ENCODE results near the gene STXBP6. TPM values are rescaled to one million over a fixed set of nuclear protein-coding genes. Genes with fewer than 3 reads are reported as not detected.

Gene STXBP6
- total RNA-seq, 8 experiments from 2014 or later: 1.0 to 13.2 (median 4.4) TPM

DNA sequence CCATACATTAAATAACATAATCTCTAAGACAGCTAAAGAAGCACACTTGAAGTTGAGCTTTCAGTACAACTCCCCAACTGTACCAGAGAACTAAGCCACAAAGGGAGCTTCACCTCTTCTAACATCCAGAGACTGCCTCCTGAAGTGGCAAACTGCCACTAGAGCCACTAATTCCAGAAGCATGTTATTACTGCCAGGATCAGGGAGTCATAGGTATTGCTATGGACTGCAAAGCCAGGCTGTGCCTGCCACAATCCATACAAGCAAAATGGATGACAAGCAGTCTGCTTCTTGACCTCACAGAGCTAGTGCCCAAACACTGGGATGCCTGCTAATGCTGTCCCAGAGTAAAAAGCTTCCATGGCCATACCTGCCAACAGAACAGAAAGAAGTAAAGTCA lies 160.1 kb downstream of the STXBP6 start:
- in situ Hi-C loops (cut with MboI; ENCODE audit: low pct_unique_long_range_greater_than_20kb in 2 of 9, low sequenced_read_pairs in 9 of 9, unreplicated experiment in 9 of 9): no loop called here
- ATAC-seq (replicated peaks in 6 of 8): no peak
- no peak overlapping the region for H3K27ac ChIP-seq
- H3K4me1 ChIP-seq (replicated peaks in 1 of 2): no peaks in the 10 kb centered on the region
- no peak overlapping the region for H3K4me3 ChIP-seq

GRCh38 chr14:24888532-24888931 lies 161.4 kb downstream of the STXBP6 start:
- Histone ChIP-seq H3K27ac (no peak overlapping the region), H3K4me1 (replicated peaks in 1 of 2) (no peaks in the 10 kb centered on the region), H3K4me3 (no peak overlapping the region)
- in situ Hi-C loops (cut with MboI; ENCODE audit: low pct_unique_long_range_greater_than_20kb in 2 of 9, low sequenced_read_pairs in 9 of 9, unreplicated experiment in 9 of 9): no loop called here
- 75 to 100% (median 98%) methylated on average over 1 to 6 of the region's 6 CpGs; no CpG with 5 or more reads in 3 of the 10 experiments for WGBS, 10 experiments
- ATAC-seq (replicated peaks in 6 of 8): peak in 1 of 8 experiments; percentile 36

DNA sequence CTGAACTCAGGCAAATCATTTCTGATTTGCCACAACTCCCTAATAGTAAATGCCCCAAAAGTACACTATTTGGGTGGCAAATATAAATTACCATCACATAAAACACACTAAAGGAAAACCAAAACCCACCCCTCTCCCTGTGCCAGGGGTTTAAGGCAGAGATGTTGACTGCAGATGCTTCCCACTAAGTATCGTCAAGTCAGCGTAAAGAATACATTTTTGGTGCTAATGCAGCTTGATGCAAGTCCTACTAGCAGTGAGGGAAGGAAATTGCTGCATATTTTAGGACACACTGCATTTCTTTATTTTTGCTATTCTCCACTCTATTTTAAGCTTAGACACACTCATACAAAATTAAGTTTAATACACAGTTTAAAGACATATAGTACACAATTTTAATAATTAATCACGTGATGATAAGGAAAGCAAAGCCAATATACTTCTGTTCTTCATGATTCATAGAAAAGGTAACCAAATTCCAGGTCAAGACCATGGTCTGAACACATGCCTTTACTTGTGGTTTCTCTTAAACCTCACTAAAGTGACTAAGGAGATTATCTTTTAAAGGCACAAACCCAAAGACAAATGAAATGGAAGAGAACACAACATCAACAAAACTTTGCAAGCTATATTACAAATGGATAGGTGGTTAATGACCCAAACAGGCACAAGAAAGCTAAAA lies 162.2 kb downstream of the STXBP6 start:
- Histone ChIP-seq H3K27ac (no peak overlapping the region), H3K4me1 (replicated peaks in 1 of 2) (no peaks in the 10 kb centered on the region), H3K4me3 (no peak overlapping the region)
- ATAC-seq (replicated peaks in 6 of 8): no peak
- in situ Hi-C loops (cut with MboI; ENCODE audit: low pct_unique_long_range_greater_than_20kb in 2 of 9, low sequenced_read_pairs in 9 of 9, unreplicated experiment in 9 of 9): no loop called here
- 13 to 100% (median 96%) methylated on average over 1 to 3 of the region's 3 CpGs; no CpG with 5 or more reads in 3 of the 10 experiments for WGBS, 10 experiments

DNA sequence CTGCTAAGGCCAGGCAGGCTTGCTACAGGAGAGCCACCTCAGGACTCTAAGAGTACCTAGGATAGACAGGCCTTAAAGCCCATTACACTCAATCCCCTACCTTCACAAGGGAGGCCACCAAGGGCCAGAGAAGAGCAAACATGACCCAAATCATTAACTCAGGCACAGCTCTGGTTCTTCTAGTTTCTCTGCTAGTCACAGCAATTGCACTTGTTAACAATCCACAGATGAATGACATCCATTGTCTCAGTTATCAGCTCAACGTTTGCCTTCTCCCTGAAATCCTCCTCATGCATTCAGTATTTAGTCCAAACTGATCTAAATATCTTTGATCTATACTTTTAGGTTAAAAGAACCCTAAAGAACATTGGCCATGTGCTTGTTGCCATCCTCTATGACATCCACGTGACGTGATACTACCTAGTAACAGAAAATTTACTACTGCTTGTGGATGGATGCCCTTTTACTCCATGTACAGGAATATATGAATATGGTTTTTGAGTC lies 164.5 kb downstream of the STXBP6 start:
- Histone ChIP-seq H3K27ac (no peak overlapping the region), H3K4me1 (replicated peaks in 1 of 2) (no peaks in the 10 kb centered on the region), H3K4me3 (no peak overlapping the region)
- peak in 1 of 8 experiments; percentile 3 for ATAC-seq (replicated peaks in 6 of 8)
- in situ Hi-C loops (cut with MboI; ENCODE audit: low pct_unique_long_range_greater_than_20kb in 2 of 9, low sequenced_read_pairs in 9 of 9, unreplicated experiment in 9 of 9): no loop called here
- 0 to 100% (median 67%) methylated on average over 1 to 3 of the region's 3 CpGs; no CpG with 5 or more reads in 1 of the 10 experiments for WGBS, 10 experiments

DNA sequence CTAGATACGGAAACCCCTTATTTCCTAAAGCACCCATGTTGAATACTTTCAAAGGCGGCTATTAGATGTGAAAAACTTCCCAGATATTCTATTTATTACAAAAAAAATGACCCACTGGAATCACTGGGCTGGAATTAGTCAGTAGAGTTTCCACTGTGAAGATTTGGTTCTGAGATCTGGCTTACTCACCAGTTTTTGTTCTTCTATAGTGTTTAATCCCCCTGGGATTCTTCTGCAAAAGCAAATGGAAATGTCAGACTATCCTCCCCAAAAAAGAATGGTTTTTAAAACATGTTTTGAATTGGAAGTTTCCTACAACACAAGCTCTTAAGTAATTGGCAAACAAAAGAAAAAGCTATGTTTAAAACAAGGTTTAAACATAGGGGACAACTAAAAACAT lies 166.4 kb downstream of the STXBP6 start:
- 26 to 100% (median 87%) methylated on average over 1 to 2 of the region's 2 CpGs; no CpG with 5 or more reads in 2 of the 10 experiments for WGBS, 10 experiments
- H3K27ac ChIP-seq: no peak overlapping the region
- ATAC-seq (replicated peaks in 6 of 8): no peak
- no peaks in the 10 kb centered on the region for H3K4me1 ChIP-seq (replicated peaks in 1 of 2)
- in situ Hi-C loops (cut with MboI; ENCODE audit: low pct_unique_long_range_greater_than_20kb in 2 of 9, low sequenced_read_pairs in 9 of 9, unreplicated experiment in 9 of 9): no loop called here
- H3K4me3 ChIP-seq: no peak overlapping the region

DNA sequence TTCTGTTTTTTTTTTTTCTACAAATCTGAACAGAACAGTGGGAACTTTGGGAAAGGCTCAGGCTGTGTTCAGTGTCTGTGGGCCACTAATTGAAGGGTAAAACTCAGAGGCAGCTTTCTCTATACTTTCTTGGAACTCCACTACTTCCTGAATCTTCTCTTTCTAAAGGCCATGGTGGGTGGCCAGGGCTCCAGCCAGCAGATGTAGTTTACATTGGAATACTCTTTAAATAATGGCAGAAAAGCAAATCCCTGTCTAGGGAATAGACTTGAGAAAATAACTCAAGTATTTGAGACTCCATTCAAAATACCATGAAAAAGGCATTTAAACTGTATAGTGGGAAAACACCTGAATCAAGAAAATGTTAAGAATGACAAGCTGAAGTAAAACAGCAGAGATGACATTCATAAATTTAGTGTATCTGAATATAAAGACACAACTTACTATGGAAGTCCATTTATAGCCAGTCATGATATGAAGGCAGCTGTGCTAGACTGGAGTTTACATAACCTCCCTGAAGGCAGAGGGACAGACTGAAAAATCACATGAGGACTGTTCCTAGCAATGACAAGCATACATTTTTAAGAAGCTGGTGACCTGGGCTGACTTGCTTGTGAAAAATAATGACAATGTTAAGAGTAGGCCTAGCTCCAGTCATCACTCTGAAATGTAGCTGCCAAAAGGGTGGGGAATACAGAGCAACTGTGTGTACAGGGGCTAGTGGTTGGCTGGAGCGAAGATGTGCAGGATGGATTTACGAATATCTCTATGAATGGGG lies 168.6 kb downstream of the STXBP6 start:
- in situ Hi-C loops (cut with MboI; ENCODE audit: low pct_unique_long_range_greater_than_20kb in 2 of 9, low sequenced_read_pairs in 9 of 9, unreplicated experiment in 9 of 9): no loop called here
- no peak overlapping the region for H3K27ac ChIP-seq
- 80 to 100% (median 100%) methylated on average over 1 to 2 of the region's 2 CpGs; no CpG with 5 or more reads in 6 of the 10 experiments for WGBS, 10 experiments
- no peak overlapping the region for H3K4me3 ChIP-seq
- no peaks in the 10 kb centered on the region for H3K4me1 ChIP-seq (replicated peaks in 1 of 2)
- peak in 2 of 8 experiments; percentile 26 to 60 for ATAC-seq (replicated peaks in 6 of 8)

DNA sequence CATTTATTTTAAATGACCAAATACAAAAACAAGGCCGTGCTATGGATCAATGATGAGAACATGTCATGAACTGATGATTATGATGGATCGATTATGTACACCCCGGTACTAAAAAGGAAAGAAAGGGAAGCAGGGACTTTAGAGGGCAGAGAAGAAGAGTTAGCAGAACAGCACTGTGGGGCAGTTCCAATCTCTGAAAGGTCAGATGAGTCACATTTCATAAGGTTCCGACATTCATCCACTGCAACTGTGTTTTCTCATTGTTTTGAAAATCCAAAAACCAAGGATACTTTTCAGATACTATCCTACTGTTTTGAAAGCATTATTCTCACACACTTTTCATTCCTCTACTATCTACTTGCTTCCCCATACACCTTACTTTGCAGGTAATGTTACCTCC lies 169.3 kb downstream of the STXBP6 start:
- no peak overlapping the region for H3K27ac ChIP-seq
- in situ Hi-C loops (cut with MboI; ENCODE audit: low pct_unique_long_range_greater_than_20kb in 2 of 9, low sequenced_read_pairs in 9 of 9, unreplicated experiment in 9 of 9): no loop called here
- ATAC-seq (replicated peaks in 6 of 8): no peak
- 57 to 100% (median 93%) methylated on average over 1 to 4 of the region's 4 CpGs for WGBS, 10 experiments
- H3K4me1 ChIP-seq (replicated peaks in 1 of 2): no peaks in the 10 kb centered on the region
- H3K4me3 ChIP-seq: no peak overlapping the region

DNA sequence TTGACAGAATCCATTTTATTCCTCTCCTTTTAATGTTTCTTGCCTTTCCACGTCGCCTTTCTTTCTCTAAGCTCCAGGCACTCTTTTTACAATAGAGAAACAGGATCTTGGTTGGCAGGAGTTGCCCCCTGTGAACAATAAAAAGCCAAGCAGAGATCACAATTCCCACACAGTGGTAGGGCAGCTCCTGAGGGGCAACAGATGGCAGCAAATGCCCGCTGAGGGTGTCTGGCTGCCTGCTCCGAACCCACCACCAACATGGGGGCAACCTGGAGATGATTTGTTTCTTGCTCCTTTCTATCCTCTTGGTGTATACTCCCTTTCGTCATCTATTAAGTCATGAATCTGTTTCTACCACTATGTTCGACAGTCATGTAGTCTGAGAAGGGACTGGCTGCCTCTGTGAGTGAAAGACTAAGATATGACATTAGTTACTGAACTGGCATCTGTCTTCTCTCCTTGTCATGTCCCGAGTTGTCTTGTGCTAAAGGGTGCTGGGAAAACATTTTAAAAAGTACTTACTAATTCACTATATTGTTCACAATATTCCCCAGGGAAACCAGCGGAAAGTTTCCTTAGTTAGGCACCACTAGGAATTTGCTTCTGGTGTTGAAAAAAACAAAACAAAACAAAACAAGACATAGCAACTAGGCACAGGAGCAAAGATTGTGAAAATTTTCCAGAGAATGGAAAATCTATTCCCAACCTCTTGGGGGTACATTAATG lies 170.1 kb downstream of the STXBP6 start:
- WGBS, 10 experiments: 19 to 100% (median 83%) methylated on average over 2 to 8 of the region's 8 CpGs
- H3K4me1 ChIP-seq (replicated peaks in 1 of 2): no peaks in the 10 kb centered on the region
- no peak overlapping the region for H3K4me3 ChIP-seq
- peak in 1 of 8 experiments; percentile 84 for ATAC-seq (replicated peaks in 6 of 8)
- H3K27ac ChIP-seq: no peak overlapping the region
- in situ Hi-C loops (cut with MboI; ENCODE audit: low pct_unique_long_range_greater_than_20kb in 2 of 9, low sequenced_read_pairs in 9 of 9, unreplicated experiment in 9 of 9): no loop called here

GRCh38 chr14:24876996-24877395 lies 173.0 kb downstream of the STXBP6 start:
- H3K4me3 ChIP-seq: no peak overlapping the region
- 0 to 100% (median 87%) methylated on average over 1 of the region's 1 CpG; no CpG with 5 or more reads in 2 of the 10 experiments for WGBS, 10 experiments
- no peaks in the 10 kb centered on the region for H3K4me1 ChIP-seq (replicated peaks in 1 of 2)
- ATAC-seq (replicated peaks in 6 of 8): peak in 1 of 8 experiments; percentile 4
- in situ Hi-C loops (cut with MboI; ENCODE audit: low pct_unique_long_range_greater_than_20kb in 2 of 9, low sequenced_read_pairs in 9 of 9, unreplicated experiment in 9 of 9): no loop called here
- H3K27ac ChIP-seq: no peak overlapping the region

GRCh38 chr14:24875991-24876878 lies 173.7 kb downstream of the STXBP6 start:
- 0 to 100% (median 57%) methylated on average over 1 to 4 of the region's 4 CpGs; no CpG with 5 or more reads in 2 of the 10 experiments for WGBS, 10 experiments
- peak in 3 of 8 experiments; percentile 51 to 68 (median 57) for ATAC-seq (replicated peaks in 6 of 8)
- H3K4me1 ChIP-seq (replicated peaks in 1 of 2): no peaks in the 10 kb centered on the region
- in situ Hi-C loops (cut with MboI; ENCODE audit: low pct_unique_long_range_greater_than_20kb in 2 of 9, low sequenced_read_pairs in 9 of 9, unreplicated experiment in 9 of 9): no loop called here
- H3K4me3 ChIP-seq: no peak overlapping the region
- no peak overlapping the region for H3K27ac ChIP-seq

- WGBS, 10 experiments: 0 to 95% (median 36%) methylated on average over 2 to 4 of the region's 4 CpGs; no CpG with 5 or more reads in 2 of the 10 experiments
- peak in 3 of 8 experiments; percentile 46 to 68 (median 52) for ATAC-seq (replicated peaks in 6 of 8)
- H3K27ac ChIP-seq: no peak overlapping the region
Measured at GRCh38 chr14:24875203-24875838, 174.6 kb downstream of the STXBP6 start.

More at GRCh38 chr14:24875203-24875838, 174.6 kb downstream of the STXBP6 start:
- Histone ChIP-seq H3K4me3 (no peak overlapping the region), H3K4me1 (replicated peaks in 1 of 2) (no peaks in the 10 kb centered on the region)
- in situ Hi-C loops (cut with MboI; ENCODE audit: low pct_unique_long_range_greater_than_20kb in 2 of 9, low sequenced_read_pairs in 9 of 9, unreplicated experiment in 9 of 9): no loop called here

All from motor neuron (in vitro differentiated cells).